ENCODE measurements around the gene PHACTR1. TPM values are rescaled to one million over a fixed set of nuclear protein-coding genes. Genes with fewer than 3 reads are reported as not detected.

The PHACTR1 gene
- total and polyA plus RNA-seq, 2 of the 4 experiments (the other 2 are of a cell fraction): not detected

GRCh38 chr6:13147782-13148181, 431.2 kb downstream of the PHACTR1 start:
- Histone ChIP-seq H3K36me3 (ENCODE audit: control insufficient read depth, insufficient read depth, low read length) (no peaks in the 10 kb centered on the region), H3K27ac (ENCODE audit: insufficient read depth, low read length) (no peak overlapping the region), H2BK15ac (ENCODE audit: low read depth, low read length) (no peak overlapping the region), H3K4me2 (ENCODE audit: low read depth, low read length) (no peak overlapping the region), H2BK120ac (ENCODE audit: low read depth, low read length) (no peak overlapping the region), H3K79me1 (ENCODE audit: low read depth in 1 of 2, low read length in 2 of 2) (no peaks in the 10 kb centered on the region), H3K23ac (ENCODE audit: low read depth, low read length) (no peak overlapping the region), H2AFZ (replicated peaks; ENCODE audit: low read length, poor library complexity) (no peak overlapping the region), H4K8ac (ENCODE audit: low read depth in 2 of 2, low read length in 2 of 2) (no peak overlapping the region), H4K5ac (ENCODE audit: low read depth, low read length) (no peak overlapping the region), H2AK5ac (ENCODE audit: low read depth, low read length) (no peak overlapping the region), H3K27me3 (ENCODE audit: control insufficient read depth, insufficient read depth, low read length) (no peaks in the 10 kb centered on the region), H4K20me1 (ENCODE audit: insufficient read depth, low read length) (no peaks in the 10 kb centered on the region), H3K9me3 (ENCODE audit: control insufficient read depth, insufficient read depth, low read length) (no peaks in the 10 kb centered on the region), H4K91ac (ENCODE audit: insufficient read depth, low read depth, low read length) (no peak overlapping the region), H3K9me1 (ENCODE audit: insufficient read depth, low read length) (no peaks in the 10 kb centered on the region), H3K18ac (ENCODE audit: low read depth, low read length) (no peak overlapping the region), H2AK9ac (replicated peaks; ENCODE audit: low read depth, low read length, poor library complexity) (no peak overlapping the region), H3K14ac (replicated peaks; ENCODE audit: low read depth, low read length) (no peak overlapping the region), H2BK5ac (ENCODE audit: low read depth, low read length, poor library complexity, severe bottlenecking) (no peak overlapping the region), H3K4me3 (ENCODE audit: insufficient read depth, low read depth, low read length) (no peak overlapping the region), H3K4ac (ENCODE audit: low read depth, low read length) (no peak overlapping the region), H2BK20ac (ENCODE audit: low read depth, low read length) (no peak overlapping the region), H3K56ac (ENCODE audit: extremely low read depth, insufficient read depth, low read length) (no peak overlapping the region), H3K4me1 (ENCODE audit: control insufficient read depth, insufficient read depth, low read length) (no peaks in the 10 kb centered on the region), H3K9ac (ENCODE audit: low read depth, low read length) (no peak overlapping the region)
- ChIA-PET CTCF (interaction anchor here (0.5 kb wide), 1 partner anchor 100 kb away, joined by 3 read pairs; no protein-coding TSS in a partner anchor), POLR2A (ENCODE audit: unreplicated experiment) (no interaction called here)
- no peak for ATAC-seq (ENCODE audit: low read depth)
- BruUV-seq (replicated peaks): no TSS peak
- DNase-seq: no peak
- in situ Hi-C loops (cut with MboI; ENCODE audit: low sequenced_read_pairs): no loop called here
- TF ChIP-seq MAZ (IDR thresholded peaks at IDR 0.05; ENCODE audit: borderline replicate concordance, low read depth, low read length) (no peak), CHD1 (IDR thresholded peaks at IDR 0.05; ENCODE audit: low read depth, low read length) (no peak), BHLHE40 (IDR thresholded peaks at IDR 0.05; ENCODE audit: low read depth, low read length) (no peak), MXI1 (IDR thresholded peaks at IDR 0.05; ENCODE audit: borderline replicate concordance, low read depth, low read length) (no peak), MAFK (IDR thresholded peaks at IDR 0.05; ENCODE audit: low read depth, low read length) (no peak), SMC3 (IDR thresholded peaks at IDR 0.05; ENCODE audit: low read depth, low read length) (no peak), ELK1 (IDR thresholded peaks at IDR 0.05; ENCODE audit: borderline replicate concordance, low read depth, low read length) (no peak)
- dilution Hi-C loops (cut with HindIII; ENCODE audit: low sequenced_read_pairs, unreplicated experiment): no loop called here
- intact Hi-C loops (cut with micrococcal nuclease): no loop called here
- WGBS, 2 experiments (ENCODE audit: extremely low coverage in 2 of 2, insufficient read length in 1 of 2): 100% methylated on average over 1 of the region's 2 CpGs; no CpG with 5 or more reads in 1 of the 2 experiments
